Left ventricle myocardium inferior (tissue), 1 donor: ENCODE data around the gene PROSER1. TPM values are rescaled to one million over a fixed set of nuclear protein-coding genes. Genes with fewer than 3 reads are reported as not detected.
"Not testable (repeated sequence)": the region's sequence is repeated elsewhere in the genome, so short reads cannot be mapped to it uniquely, and the experiment has no call there.

Source experiments
- DNase-seq: peaks from one replicate; pipeline ENCODE4 v3.0.0-alpha.2; 2020
- H3K27ac ChIP-seq: fragments of 200-600 bp; replicated peaks from 2 replicates; pipeline ENCODE4 v1.8.0; 2021
- H3K27me3 ChIP-seq: fragments of 200-600 bp; 2 replicates; pipeline ENCODE4 v1.8.0; 2021; ENCODE audit warnings: low read depth
- H3K36me3 ChIP-seq: fragments of 200-600 bp; 2 replicates; pipeline ENCODE4 v1.8.0; 2021
- H3K4me1 ChIP-seq: fragments of 200-600 bp; 2 replicates; pipeline ENCODE4 v1.8.0; 2021
- H3K4me3 ChIP-seq: fragments of 200-600 bp; 2 replicates; pipeline ENCODE4 v1.8.0; 2021; ENCODE audit warnings: mild to moderate bottlenecking, moderate library complexity
- H3K9me3 ChIP-seq: fragments of 200-600 bp; replicated peaks from 2 replicates; pipeline ENCODE4 v1.8.0; 2021
- intact Hi-C: fragments of 100-400 bp; cut with micrococcal nuclease; formaldehyde crosslinking; loops from one replicate; pipeline ENCODE4 v1.11.0; 2022
- long read RNA-seq: library from polyadenylated mRNA; unstranded; transcript quantifications from one replicate; pipeline ENCODE4 v2.0.0, GENCODE V29; 2021
- total RNA-seq: library from RNA; stranded (reverse); fragmentation: NEBNext Ultra II Directional; extraction: Animal tissue kit (Norgen Biotek cat#: 25700); gene quantifications from one replicate; pipeline ENCODE4 v1.2.1, GENCODE V29; 2021
- TF ChIP-seq, protein P1 (sequence below): fragments of 200-600 bp; IDR thresholded peaks from 2 replicates; pipeline ENCODE4 v1.8.0; 2021; ENCODE audit warnings: antibody characterized with exemption, mild to moderate bottlenecking, borderline replicate concordance
- donor health status: DM: no; HTN: yes; CAD: no; lungs with severe emphysema.

Gene PROSER1
- 14.2 TPM for total RNA-seq
- long read RNA-seq, full-length matches to known transcripts, result 3 of 9 reads
- long read RNA-seq, partial matches to known transcripts, result 3 of 9 reads
- long read RNA-seq, other reads (novel, unspliced or antisense), result 3 of 9 reads

DNA sequence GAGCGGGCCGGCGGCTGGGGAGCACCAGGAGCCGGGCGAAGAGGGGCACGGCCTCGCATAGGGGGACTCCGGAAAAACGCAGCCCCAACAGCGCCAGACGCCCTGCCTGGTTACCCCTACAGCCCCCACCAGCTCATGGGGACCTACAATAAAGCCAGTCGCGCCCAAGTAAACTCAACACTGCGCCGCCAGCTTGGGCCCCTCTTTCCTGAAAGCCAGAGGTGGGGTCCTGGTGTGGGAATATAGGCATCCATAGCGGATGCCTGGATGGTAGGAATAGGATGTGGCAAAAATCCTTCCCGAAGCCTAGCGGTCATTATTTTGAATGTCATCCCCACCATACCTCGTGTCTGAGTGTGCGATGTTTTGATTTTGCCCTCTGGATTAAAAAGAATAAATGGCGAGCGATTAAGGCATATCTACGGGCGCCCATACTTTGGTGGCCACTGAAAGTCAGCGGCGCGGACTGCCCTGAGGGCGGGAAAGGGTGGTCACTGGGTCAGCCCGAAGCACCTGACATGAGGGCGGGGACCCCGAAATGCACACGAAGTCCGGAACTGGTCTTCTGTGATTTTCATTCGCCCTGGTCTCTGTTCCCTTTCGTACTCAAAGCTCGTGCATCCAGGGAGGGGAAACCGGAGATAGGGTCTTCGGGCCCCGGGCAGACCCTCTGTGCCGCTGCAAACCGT lies at the start of gene PROSER1, which contains the start of gene NHLRC3:
Gene PROSER1 (minus strand): TSS at position 210 of the 689 bp plus-strand sequence. CDS start 847 bp downstream, outside the sequence.
Gene NHLRC3 (plus strand): TSS at position 577 of the 689 bp plus-strand sequence. CDS start 184 bp downstream, outside the sequence.
- intact Hi-C loops, result no loop called here
- DNase-seq, result peak; percentile 92
- Histone ChIP-seq H3K4me1 (peaks cover 66% of the 10 kb centered on the region), H3K4me3 (peak within 1 kb of the TSS; percentile 94), H3K36me3 (peaks cover 10% of the 10 kb centered on the region), H3K9me3 (no peaks in the 10 kb centered on the region), H3K27ac (peak within 1 kb of the TSS; percentile 88), H3K27me3 (no peaks in the 10 kb centered on the region)
- TF ChIP-seq, protein P1, sequence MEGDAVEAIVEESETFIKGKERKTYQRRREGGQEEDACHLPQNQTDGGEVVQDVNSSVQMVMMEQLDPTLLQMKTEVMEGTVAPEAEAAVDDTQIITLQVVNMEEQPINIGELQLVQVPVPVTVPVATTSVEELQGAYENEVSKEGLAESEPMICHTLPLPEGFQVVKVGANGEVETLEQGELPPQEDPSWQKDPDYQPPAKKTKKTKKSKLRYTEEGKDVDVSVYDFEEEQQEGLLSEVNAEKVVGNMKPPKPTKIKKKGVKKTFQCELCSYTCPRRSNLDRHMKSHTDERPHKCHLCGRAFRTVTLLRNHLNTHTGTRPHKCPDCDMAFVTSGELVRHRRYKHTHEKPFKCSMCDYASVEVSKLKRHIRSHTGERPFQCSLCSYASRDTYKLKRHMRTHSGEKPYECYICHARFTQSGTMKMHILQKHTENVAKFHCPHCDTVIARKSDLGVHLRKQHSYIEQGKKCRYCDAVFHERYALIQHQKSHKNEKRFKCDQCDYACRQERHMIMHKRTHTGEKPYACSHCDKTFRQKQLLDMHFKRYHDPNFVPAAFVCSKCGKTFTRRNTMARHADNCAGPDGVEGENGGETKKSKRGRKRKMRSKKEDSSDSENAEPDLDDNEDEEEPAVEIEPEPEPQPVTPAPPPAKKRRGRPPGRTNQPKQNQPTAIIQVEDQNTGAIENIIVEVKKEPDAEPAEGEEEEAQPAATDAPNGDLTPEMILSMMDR, result no peak

GRCh38 chr13:39086251-39086945 lies 48.5 kb upstream of the PROSER1 start:
- intact Hi-C loops, H3K36me3 ChIP-seq, DNase-seq, H3K4me1 ChIP-seq, H3K9me3 ChIP-seq, H3K4me3 ChIP-seq, H3K27ac ChIP-seq, H3K27me3 ChIP-seq: not testable (repeated sequence)

GRCh38 chr13:39073983-39074382 lies 36.1 kb upstream of the PROSER1 start:
- intact Hi-C loops, result no loop called here
- Histone ChIP-seq H3K27ac (no peak overlapping the region), H3K4me1 (no peaks in the 10 kb centered on the region), H3K36me3 (no peaks in the 10 kb centered on the region), H3K27me3 (no peaks in the 10 kb centered on the region), H3K4me3 (no peak overlapping the region), H3K9me3 (no peaks in the 10 kb centered on the region)
- DNase-seq, result no peak
- TF ChIP-seq, protein P1, result no peak

- intact Hi-C loops, result no loop called here
- Histone ChIP-seq H3K4me3 (no peak overlapping the region), H3K9me3 (no peaks in the 10 kb centered on the region), H3K4me1 (no peaks in the 10 kb centered on the region), H3K27me3 (no peaks in the 10 kb centered on the region), H3K27ac (no peak overlapping the region), H3K36me3 (no peaks in the 10 kb centered on the region)
- TF ChIP-seq, protein P1, result no peak
- DNase-seq, result no peak
Measured at GRCh38 chr13:39072842-39073241, 35.0 kb upstream of the PROSER1 start.

DNA sequence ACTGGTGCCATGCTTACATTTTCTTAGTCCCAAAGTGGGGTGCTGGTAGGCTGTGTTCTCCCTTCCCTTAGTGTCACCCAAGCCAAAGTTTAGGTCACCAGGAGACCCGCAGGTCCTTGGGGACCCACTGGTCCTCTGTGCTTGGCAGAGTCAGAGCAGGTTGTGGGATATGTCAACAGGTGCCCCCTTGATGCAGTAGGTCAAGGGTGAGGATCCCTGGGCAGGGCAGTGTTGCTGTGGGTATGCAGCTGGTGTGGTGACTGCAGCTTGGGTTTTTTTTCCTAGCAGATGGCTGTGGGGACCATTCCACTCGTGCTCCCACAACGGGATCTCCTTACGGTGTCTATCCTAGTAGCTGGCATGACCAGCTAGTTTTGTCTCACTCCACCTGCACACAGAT lies 24.1 kb upstream of the PROSER1 start:
- Histone ChIP-seq H3K27ac (no peak overlapping the region), H3K9me3 (no peaks in the 10 kb centered on the region), H3K4me3 (no peak overlapping the region), H3K36me3 (peaks cover 6% of the 10 kb centered on the region), H3K27me3 (no peaks in the 10 kb centered on the region), H3K4me1 (no peaks in the 10 kb centered on the region)
- no peak for DNase-seq
- TF ChIP-seq, protein P1, result no peak
- intact Hi-C loops, result no loop called here

DNA sequence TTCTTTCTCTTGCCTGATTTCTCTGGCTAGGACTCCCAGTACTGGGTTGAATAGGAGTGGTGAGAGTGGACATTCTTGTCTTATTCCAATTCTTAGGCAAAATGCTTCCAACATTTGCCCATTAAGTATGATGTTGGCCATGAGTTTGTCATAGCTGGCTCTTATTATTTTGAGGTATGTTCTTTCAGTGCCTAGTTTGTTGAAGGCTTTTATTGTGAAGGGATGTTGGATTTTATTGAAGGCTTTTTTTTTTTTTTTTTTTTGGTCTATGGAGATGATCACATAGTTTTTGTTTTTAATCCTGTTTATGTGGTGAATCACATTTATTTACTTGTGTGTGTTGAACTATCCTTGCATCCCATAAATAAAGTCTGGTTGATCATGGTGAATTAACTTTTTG lies 20.2 kb upstream of the PROSER1 start:
- TF ChIP-seq, protein P1, result no peak
- no peak for DNase-seq
- Histone ChIP-seq H3K27ac (no peak overlapping the region), H3K27me3 (no peaks in the 10 kb centered on the region), H3K4me3 (no peak overlapping the region), H3K4me1 (no peaks in the 10 kb centered on the region), H3K36me3 (peaks cover 6% of the 10 kb centered on the region), H3K9me3 (no peaks in the 10 kb centered on the region)
- intact Hi-C loops, result no loop called here
